ENCODE measurements around the gene CNP.
"Not testable (repeated sequence)": the region's sequence is repeated elsewhere in the genome, so short reads cannot be mapped to it uniquely, and the experiment has no call there.

CNP gene

DNA sequence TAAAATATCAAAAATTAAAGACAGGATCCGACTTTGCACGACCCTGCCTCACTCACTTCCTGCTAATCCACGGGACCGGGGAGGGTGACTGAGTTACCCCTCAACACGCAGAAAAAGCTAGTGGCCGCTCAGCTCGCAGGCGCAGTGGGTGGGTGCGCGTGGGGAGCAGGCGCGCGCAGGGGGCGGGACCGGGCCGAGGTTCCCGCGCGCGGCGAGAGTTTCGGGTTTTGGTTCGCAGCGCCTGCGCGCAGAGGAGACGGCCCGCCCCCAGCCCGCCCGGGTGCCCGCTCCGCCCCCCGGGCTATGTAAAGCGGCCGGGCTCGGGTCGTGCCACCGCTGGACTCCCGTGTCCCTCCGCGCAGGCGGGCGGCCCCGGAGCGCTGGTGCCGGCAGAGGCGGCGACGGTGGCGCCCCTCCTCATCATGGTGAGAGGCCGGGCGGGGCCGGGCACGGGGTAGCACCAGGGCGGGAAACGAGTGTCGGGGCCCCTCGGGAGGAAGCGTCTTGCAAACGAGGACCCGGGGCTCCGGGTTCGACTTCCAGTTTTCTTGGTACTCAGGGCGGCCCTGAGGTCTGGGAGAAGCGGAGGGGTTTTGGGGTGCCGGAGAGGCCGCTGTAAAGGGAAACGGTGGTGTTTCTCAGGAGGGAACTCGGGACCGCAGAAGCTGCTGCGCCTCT is at the start of gene CNP:
CNP (plus strand) TSS at position 333 of the 678 bp plus-strand sequence; CDS start at position 423, 90 bp downstream.
- DNase-seq (ENCODE audit: low read depth) = peak; percentile 86

DNA sequence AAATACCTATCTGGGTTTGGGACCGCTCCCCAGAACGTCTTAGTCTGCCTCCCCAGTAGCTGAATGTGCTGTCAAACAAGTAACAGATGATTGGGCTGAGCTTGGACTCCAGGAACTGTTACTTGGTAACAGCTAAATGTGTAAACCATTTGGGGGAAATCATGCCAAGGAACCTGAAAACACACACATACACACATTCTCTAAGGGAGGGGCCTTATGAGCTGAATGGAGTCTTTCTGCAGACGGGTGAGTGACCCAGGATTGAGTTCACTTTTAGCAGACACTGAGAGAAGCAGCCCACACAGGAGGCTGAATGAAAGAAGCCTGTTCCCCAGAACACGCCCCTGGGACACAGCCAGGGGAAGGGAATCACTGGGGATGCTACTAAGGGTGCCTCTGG is 49.4 kb upstream of the CNP start:
- no peak for DNase-seq (ENCODE audit: low read depth)

DNA sequence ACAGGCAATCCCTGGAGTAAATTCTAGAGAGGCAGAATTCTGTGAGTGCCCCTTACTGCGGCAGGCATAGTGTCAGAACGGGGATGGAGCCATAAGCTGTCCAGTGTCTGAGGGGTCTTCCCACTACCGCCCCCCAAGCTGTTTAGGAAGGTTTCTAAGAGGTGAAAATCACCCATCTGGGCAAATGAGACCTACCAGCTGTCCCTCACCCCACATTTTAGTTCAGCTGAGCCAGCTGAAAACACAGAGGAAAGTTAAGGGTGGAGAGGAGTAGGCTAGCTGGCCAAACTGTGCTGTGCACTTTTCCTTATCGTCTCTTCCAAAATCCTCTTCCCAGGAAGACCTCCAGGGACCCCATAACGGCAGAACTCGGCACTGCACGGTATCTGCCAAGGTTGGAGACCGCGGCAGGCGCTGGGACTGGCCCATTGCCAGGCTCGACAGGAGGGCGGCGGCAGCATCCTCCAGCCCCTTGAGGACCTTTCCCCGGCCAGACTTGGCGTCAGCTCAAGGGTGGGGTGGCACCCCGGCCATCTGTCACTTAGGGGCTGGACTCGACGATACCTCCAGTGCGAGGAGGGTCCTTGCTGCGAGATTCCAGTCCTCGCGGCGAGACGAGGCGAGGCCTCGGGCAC is 48.8 kb upstream of the CNP start:
- DNase-seq (ENCODE audit: low read depth) = peak; percentile 25

DNA sequence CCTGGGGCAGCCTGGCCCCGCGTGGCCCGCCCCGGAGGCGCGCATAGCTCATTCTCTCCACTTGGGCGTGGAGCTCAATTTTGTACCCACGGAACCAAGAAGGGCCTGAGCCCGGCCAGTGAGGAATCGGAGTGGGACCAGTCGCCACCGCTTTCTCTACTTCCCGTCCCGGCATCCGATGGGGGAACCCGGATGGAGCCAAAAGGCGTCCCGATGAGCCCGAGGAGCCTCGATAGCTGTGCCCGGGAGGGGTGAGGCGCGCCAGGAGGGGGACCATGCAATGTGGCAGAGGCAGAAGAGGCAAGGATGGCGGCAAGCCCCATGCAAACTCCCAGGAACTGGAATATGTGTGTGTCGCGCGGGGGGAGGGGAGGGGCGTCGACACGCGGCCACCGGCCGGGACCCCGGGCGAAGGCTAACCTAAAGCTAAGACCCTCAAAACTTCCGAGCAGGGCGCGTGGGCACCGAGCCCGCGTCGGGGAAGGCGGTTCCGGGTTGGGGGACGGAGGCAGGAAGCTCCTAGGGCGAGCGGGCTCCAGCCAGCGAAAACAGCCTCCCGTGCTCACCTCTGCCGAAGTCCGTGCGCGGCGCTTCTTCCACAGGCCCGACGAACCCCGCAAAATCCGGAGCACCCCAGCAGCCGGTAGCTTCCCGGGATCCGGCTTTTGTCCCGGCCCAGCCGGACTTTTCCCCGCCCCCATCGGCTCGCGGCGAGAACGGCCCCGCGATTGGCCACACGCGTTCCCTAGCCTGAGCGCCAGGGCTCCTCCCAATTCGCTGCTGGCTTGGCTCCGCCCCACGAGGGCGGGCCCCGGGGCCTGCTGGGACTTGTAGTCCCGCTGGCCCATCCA is 48.1 kb upstream of the CNP start, which contains the start of gene ACLY:
ACLY (minus strand) TSS at position 638 of the 851 bp plus-strand sequence. CDS start 5,078 bp downstream, outside the sequence.
- peak; percentile 95 for DNase-seq (ENCODE audit: low read depth)

DNA sequence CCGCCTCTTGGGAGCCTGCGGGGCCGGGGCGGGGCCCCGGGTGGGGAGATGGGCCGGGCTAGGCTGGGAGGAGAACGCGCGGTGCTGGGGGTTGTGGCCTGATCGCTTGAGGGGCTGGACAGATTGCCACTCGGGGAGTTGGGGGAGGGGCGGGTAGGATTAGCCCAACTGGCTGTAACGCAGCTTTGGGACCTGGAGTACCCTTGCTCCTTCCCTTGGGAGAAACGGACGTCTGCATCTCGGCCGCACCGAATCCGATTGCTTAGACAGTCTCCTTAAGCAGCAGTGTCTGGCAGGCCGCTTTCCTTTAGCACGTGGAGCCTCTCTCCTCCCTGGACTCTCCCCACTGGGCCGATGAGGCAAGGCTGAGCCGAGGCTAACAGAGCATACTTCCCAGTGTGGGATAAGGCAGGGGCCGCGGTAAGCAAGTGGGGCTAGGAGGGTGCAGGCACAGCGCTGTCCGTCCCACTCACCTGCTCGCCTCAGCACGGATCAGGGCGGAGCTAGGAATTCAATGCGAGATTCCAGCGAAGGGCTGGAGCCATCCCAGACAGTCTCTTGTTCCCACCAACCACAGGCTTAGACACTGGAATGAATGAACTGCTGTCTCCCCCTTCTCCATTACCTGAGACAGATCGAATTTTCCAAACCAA is 47.3 kb upstream of the CNP start:
- DNase-seq (ENCODE audit: low read depth) = no peak

DNA sequence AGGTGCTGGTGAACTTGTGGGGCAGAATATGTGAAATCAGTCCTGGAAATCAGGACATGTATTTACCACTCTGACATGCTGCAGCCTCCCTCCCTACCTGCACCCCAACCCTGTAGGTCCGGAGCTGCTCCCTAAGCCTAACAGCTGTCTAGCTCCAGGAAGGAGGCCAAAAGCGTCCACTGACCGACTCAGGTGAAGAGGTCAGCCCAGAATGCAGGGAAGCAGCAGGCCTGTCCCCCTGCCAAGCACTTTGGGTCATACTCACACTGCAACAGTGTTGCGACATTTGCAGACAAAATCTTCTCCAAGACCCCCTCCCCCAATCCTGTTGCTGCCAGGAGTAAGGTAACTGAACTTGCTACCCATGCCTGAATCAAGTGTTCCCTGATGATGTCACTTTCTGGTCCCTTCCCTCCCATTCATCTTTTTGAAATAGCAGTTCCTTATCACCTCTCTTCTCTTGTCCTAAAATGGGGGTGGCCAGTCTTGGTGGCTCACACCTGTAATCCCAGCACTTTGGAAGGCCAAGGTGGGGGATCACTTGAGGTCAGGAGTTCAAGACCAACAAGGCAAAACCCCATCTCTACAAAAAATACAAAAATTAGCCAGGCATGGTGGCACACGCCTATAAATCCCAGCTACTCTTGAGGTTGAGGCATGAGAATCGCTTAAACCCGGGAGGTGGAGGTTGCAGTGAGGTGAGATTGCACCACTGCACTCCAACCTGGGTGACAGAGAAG is 46.6 kb upstream of the CNP start:
- no peak for DNase-seq (ENCODE audit: low read depth)

DNA sequence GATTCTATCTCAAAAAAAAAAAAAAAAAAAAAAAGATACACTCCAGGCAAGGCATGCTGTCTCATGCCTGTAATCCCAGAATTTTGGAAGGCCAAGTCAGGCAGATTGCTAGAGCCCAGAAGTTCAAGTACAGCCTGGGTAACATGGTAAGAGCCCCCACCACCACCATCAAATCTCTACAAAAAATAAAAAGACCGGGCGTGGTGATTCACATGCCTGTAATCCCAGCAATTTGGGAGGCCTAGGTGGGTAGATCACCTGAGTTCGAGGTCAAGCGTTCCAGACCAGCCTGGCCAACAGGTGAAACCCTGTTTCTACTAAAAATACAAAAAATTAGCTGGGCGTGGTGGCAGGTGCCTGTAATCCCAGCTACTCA is 46.0 kb upstream of the CNP start:
- DNase-seq (ENCODE audit: low read depth) = no peak

DNA sequence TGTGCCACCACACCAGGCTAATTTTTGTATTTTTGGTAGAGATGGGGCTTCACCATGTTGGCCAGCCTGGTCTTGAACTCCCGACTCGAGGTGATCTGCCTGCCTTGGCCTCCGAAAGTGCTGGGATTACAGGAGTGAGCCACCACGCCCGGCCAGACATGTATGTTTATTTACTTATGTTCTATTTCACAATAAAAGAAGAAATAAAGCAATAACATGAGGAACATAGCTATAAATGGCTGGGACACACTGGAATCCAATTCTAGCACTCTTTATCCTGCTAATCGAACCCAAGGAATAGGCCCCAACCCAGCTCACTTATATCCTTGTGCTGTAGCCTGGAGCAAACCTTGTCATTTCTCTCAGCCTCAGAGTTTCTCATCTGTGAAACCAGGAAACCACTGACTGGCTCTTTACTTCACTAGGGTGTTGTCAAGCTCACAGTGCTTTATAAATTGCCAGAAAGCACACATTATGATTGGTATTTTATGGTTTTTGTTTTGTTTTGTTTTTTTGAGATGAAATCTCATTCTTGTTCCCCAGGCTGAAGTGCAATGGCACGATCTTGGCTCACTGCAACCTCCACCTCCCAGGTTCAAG is 40.5 kb upstream of the CNP start:
- DNase-seq (ENCODE audit: low read depth) = no peak

DNA sequence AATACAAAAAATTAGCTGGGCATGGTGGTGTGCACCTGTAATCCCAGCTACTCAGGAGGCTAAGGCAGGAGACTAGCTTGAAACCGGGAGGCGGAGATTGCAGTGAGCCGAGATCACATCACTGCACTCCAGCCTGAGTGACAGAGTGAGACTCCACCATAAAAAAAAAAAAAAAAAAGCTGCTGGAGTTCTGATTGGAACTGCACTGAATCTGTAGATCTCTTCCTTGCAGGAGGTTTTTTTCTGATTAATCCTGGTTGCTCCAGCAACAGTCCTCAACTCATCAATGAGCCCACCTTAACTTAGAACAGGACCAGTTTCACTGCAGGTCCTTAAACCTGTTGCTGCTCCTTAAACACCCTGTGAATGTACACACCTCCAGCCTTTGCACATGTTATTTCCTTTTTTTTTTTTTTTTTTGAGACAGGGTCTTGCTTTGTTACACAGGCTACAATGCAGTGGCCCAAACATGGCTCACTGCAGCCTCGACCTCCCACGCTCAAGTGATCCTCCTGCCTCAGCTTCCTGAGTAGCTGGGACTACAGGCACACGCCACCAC is 37.8 kb upstream of the CNP start:
- no peak for DNase-seq (ENCODE audit: low read depth)

DNA sequence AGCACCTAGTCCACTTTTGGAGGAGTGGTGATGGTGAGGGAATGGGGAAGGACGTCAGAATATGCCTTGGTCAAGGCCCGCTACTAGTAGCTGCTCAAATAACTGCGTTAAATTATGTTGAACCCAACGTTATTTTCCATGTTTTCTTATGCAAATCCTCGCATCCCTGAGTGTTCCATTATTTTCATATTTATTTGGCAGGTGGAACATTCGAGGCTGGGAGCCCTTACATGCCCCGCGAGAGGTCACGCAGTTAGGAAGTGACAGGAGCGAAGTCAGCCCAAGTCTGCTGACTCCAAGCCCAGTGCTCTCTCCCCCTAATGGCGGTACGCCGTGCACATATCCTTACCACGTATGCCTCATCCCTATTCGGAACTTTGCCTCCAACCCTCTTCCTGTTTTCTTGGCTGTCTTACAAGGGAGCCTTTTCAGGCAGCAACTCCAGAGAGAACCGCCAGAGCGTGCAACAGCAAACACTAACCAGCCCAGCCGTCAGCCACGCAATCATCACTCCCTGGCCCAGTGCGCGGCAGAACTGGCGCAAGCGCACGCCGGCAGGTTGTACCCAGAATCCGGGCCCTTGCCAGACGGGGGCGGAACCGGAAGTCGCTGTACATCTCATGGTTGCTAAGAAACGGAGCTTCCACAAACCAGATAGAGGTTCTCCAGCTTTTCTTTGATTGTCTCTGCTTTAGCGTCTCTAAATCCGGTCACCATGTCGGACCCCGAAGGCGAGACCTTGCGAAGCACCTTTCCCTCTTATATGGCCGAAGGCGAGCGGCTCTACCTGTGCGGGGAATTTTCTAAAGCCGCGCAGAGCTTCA is 36.4 kb upstream of the CNP start, which contains the start of gene ODAD4:
ODAD4 (plus strand) TSS at position 609 of the 824 bp plus-strand sequence; CDS start at position 716, 107 bp downstream.
- peak; percentile 94 for DNase-seq (ENCODE audit: low read depth)

DNA sequence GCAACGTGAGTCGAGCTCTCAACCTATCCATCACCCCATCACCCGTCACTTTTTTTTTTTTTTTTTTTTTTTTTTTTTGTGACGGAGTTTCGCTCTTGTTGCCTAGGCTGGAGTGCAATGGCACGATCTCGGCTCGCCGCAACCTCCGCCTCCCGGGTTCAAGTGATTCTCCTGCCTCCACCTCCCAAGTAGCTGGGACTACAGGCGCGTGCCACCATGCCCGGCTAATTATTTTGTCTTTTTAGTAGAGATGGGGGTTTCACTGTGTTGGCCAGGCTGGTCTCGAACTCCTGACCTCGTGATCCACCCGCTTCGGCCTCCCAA is 35.8 kb upstream of the CNP start:
- not testable (repeated sequence) for DNase-seq (ENCODE audit: low read depth)

DNA sequence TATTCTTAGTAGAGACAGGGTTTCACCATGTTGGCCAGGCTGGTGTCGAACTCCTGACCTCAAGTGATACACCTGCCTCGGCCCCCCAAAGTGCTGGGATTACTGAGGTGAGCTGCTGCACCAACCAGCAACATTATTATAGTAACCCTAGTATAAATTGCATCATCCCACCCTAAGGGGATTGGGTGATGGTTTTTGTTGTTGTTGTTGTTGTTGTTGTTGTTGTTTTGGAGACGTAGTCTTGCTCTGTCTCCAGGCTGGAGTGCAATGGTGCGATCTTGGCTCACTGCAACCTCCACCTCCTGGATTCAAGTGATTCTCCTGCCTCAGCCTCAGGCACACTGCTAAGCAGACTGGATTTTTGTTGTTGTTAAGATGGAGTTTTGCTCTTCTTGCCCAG is 34.9 kb upstream of the CNP start:
- DNase-seq (ENCODE audit: low read depth) = not testable (repeated sequence)

DNA sequence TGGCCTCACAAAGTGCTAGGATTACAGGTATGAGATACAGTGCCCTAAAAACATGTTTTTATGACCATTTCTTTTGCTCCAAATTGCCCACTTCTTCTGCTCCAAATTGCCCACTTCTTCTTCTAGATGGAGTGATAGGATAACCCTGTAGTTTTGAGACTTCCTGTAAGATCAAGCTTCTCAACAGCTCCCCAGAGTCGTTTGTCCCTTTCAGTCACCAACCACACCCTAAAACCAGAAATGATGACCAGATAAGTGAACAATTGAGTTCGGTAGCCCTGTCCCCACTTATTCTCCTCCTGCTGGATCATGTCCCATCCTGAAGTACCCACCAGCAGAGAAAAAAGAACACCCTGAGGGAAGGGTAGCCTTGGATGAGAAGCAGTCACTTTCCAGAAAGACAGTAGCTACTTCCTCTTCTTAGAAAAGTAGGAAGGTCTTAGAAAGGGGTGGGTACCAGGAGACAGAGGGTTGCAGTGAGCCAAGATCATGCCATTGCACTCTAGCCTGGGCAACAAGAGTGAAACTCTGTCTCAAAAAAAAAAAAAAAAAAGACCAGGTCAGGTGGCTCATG is 33.7 kb upstream of the CNP start:
- no peak for DNase-seq (ENCODE audit: low read depth)

DNA sequence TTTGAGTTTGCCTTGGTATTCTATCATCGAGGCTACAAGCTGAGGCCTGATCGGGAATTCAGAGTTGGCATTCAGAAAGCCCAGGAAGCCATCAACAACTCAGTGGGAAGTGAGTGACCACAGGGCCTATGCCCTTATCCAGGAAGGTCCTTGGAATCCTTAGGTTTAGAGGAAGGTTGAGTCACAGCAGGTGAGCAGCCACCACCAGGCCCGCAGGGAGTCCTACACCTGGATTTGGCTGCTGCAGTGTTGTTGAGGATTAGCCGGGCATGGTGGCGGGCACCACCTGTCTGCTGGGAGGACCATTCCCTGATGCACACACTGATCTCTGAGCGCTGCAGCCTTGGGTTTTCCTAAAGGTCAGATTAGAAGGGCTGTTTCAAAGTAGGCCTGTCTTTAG is 31.0 kb upstream of the CNP start:
- no peak for DNase-seq (ENCODE audit: low read depth)

DNA sequence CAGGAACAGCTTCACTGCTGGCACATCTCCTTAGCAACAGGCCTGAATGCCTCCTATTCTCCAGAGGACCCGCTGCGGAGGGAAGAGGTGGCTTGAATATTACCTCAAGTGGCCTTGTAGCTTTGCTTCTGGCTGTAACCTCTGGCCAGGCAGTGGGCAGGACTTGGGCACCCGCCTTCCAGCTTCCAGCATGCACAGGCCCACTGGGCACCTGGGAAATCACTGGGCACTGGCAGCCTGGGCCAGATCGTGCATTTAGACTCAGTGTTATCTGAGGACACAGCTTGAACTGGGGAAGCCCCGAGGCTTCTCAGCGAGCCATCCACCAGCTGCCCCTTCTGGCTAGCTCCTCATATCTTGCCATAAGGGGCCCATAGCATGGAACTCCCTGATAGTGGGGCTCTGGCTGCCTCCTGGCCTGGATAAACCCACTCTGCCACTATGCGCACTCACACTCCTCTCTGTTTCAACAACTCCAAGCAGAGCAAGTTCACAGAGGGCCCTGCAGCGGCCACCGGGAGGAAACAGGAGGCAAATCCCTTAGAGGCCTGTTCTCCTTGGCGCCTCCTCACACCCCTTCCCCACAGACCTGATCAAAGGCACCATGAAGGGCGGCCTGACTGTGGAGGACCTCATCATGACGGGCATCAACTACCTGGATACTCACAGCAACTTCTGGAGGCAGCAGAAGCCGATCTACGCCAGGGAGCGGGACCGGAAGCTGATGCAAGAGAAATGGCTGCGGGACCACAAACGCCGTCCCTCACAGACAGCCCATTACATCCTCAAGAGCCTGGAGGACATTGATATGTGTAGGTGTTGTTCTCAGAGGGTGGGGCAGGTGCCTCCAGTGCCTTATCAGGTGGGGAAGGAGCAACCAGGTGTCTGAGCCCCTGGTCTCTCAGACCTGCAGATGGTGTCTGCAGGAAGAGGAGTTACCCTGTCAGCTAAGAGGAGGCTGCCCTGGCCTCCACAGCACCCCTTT is 28.3 kb upstream of the CNP start:
- no peak for DNase-seq (ENCODE audit: low read depth)

DNA sequence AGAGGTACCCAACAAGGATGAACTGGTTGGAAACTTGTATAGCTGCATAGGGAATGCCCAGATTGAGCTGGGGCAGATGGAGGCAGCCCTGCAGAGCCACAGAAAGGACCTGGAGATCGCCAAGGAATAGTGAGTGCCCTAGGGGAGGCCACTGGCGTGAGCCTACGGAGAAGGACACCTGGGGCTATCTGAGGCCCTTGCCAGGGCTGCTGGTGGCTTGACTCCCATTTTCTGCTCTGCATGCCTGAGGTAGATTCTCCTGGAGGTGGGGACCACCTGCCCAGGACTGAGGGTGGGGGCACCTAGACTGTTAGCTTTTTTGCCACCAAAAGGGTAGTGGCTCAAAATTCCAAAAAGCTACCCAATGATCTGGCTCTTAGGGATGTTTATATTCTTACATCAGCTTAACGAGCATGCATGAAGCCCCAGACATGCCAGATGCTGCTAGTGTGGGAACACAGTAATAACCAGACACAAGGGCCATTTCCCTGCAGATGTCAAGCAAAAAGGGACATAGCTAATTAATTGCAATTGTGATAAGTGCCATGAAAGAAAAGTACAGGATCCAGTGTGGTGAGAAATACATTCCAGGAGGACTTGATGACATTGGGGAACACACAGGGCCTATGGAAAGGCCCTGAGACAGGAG is 27.4 kb upstream of the CNP start:
- no peak for DNase-seq (ENCODE audit: low read depth)

DNA sequence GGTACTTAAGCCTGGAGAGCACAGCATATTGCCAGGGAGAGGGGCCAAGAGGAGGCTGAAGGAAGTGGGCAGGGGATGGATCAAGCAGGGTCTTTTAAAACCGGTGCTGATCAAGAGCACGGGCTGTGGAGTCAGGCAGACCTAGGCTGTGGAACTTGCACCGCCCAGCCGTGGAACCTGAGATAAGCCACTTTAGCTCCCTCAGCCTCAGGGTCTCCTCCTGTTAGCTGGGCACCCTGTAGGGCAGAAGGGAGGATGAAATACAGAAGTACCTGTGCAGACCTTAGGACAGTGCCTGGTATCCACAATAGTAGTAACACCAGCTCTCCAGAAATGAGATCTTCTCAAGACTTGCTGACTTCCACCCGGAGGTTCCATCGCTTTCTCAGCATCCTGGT is 26.9 kb upstream of the CNP start:
- DNase-seq (ENCODE audit: low read depth) = no peak

DNA sequence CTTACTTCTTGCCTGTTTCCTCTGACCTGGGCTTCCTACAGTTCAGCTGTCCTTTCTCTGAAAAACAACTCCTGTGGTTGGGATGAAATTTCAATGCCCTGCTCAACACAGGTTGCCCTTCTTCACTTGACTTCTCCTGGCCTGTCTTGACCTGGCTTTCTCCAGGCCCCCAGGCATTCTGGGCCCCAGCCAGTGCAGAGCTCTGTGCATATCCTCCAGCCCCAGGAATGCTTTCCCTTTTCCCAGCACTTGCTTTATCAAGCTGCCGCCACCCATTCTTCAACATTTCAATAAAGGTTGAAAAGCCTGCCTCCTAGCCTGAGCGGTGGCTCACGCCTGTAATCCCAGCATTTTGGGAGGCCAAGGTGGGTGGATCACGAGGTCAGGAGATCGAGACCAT is 25.4 kb upstream of the CNP start:
- no peak for DNase-seq (ENCODE audit: low read depth)

All from activated T-helper 9 cell treated with anti-CD3 and anti-CD28 coated beads, Interleukin-2, amount 50 U/mL, for 16 hours (primary cell).